HG02588 (cell line): ENCODE data around the gene SLC26A5.
"Not testable (repeated sequence)": the region's sequence is repeated elsewhere in the genome, so short reads cannot be mapped to it uniquely, and the experiment has no call there.

Source experiments
- ATAC-seq: cut with Tn5 transposase; IDR thresholded peaks from one replicate; pipeline ENCODE4 v1.9.1; 2021; ENCODE audit warnings: mild to moderate bottlenecking, moderate library complexity; ENCODE audit not compliant: unreplicated experiment

SLC26A5 gene

DNA sequence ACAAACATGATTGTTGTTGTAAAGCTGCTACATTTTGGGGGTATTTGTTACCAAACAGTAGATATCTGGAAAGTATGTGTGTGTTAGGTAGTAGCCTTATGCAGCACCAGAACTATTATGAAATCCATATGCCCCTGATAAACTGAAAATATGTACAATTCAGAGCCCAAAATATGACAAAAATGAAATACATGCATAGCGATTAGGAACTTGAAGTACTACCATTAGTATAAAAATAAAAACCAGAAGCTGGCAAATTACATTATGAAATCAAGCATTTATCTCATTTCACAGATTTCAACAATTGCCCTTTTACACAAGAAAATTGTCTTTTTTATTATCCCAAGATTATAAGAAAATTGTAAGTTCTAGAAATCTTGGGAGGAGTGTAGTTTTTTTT lies 33.9 kb downstream of the SLC26A5 start:
- no peak for ATAC-seq

DNA sequence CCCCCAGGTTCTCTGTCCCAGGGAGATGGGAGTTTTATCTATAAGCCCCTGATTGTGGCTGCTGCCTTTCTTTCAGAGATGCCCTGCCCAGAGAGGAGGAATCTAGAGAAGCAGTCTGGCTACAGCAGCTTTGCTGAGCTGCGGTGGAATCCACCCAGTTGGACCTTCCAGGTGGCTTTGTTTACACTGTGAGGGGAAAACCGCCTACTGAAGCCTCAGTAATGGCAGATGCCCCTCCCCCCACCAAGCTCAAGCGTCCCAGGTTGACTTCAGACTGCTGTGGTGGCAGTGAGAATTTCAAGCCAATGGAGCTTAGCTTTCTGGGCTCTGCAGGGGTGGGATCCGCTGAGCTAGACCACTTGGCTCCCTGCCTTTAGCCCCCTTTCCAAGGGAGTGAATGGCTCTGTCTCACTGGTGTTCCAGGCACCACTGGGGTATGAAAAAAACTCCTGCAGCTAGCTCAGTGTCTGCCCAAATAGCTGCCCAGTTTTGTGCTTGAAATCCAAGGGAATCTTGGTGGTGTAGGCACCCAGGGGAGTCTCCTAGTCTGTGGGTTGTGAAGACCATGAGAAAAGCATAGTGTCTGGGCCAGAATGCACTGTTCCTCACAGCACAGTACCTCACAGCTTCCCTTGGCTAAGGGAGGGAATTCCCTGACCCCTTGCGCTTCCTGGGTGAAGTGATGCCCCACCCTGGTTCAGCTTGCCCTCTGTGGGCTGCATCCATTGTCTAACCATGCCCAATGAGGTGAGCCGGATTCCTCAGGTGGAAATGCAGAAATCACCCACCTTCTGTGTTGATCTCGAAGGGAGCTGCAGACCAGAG lies 40.0 kb downstream of the SLC26A5 start:
- ATAC-seq, result not testable (repeated sequence)

DNA sequence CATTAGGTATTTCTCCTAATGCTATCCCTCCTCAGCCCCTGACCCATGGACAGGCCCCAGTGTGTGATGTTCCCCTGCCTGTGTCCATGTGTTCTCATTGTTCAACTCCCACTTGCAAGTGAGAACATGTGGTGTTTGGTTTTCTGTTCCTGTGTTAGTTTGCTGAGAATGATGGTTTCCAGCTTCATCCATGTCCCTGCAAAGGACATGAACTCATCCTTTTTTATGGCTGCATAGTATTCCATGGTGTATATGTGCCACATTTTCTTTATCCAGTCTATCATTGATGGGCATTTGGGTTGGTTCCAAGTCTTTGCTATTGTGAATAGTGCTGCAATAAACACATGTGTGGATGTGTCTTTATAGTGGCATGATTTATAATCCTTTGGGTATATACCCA lies 46.3 kb downstream of the SLC26A5 start:
- not testable (repeated sequence) for ATAC-seq

DNA sequence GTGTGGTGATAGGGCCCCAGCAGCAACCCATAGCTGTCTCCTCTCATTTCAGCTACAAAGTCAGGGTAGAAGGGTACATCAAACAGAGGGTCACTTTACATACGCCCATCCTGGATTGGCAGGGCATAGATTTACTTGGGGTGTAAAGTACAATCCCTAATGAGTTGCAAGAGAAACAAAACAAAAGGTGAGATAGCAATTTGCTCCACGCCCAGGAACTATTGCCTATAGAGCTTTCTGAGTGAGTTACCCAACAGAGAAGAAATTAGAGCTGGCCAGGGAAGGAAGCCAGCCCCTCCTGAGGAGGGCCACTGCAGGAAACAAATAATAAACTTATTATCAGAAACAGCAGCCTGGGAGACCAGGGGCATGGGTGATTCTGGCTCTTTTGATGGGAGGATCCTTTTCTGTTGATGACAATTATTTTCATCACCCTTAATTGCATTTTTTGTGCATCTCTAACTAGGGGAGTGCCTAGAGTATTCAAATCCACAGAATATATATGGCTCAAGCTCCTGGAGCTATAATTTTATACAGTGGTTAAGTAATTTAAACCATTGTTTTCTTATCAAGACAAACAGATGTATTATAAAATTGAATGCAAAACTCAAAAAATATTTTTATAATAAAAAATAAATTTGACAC lies 47.4 kb downstream of the SLC26A5 start:
- no peak for ATAC-seq

DNA sequence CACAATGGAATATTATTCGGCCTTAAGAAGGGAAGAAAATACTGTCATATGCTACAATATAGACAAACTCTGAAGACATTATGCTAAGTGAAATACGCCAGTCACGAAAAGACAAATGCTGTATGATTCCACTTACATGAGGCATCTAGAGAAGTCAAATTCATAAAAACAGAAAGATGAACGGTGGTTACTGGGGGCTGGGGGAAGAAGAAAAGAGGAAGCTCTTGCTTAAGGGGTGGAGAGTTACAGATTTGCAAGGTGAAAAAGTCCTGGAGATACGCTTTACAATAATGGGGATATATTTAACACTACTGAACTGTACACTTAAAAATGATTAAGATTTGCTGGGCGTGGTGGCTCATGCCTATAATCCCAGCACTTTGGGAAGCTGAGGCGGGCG lies 49.5 kb downstream of the SLC26A5 start:
- ATAC-seq, result no peak

DNA sequence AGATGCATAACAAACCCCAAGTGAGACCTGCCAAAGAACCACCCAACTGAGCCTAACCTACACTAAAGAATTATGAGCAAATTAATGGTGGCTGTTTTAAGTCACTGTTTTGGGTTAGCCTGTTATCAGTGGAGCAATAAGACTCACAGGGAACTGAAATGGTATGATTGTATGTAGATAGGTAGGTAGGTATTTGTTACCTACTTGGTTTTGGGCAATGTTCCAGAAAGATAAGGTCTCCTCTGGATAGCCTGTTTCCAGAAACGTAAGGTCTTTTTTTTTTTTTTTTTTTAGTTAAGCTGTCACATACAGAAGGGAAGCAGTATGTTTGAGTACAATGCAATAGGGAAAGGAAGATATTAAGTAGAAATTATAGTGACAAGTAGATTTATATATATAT lies 50.9 kb downstream of the SLC26A5 start:
- ATAC-seq, result no peak

DNA sequence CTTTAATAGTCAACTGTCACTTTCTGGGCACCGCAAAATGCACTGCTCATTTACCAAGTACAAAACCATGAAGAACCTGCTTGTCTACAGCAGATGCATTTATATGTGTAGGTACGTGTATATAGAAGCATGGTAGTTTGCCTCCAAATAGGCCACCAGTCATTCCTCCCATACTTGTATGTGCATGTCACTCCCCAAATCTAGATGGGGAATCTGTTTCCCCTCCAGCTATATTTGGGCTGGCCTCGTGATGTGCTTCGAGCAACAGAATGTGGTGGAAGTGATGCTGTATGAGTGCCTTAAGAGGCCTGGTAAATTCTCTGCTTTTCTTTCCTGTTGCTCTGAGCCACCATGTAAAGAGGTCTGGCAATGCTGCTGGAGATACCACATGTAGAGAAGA lies 51.4 kb downstream of the SLC26A5 start:
- no peak for ATAC-seq

DNA sequence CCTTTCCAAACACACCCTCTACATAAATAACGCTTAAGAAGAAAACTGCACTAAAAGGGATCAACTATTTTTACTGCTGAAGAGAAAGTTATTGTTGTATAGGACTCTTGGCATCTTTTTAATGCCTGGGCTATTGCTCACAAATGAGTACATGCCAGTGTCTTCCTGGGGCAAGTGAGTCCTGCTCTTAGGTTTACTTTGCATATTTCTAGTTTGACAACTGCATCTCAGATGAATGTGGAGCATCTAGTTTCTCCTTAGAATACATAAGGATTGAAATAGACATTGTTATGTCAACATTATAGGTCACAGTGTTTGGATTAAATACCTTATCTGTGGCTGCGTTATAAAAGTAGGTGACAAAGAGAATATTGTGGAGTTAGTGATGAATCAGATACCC lies 54.0 kb downstream of the SLC26A5 start:
- ATAC-seq, result no peak

DNA sequence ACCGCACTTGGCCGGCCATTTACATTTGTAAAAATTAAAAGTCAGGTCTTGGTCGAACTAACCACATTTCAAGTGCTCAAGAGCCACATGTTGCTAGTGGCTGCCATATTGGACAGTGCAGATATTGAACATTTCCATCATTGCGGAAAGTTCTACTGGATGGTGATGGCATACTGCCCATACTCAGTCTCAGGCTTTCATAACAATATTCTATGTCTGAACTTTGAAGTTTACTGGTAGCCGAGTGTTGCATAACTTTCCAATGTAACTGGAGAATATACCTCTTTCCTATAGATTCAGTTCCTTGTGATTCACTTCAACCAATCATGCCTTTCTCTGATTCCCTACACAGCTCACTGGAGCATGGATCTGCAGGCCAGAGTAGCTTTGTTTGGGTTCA lies 54.9 kb downstream of the SLC26A5 start:
- ATAC-seq, result no peak

DNA sequence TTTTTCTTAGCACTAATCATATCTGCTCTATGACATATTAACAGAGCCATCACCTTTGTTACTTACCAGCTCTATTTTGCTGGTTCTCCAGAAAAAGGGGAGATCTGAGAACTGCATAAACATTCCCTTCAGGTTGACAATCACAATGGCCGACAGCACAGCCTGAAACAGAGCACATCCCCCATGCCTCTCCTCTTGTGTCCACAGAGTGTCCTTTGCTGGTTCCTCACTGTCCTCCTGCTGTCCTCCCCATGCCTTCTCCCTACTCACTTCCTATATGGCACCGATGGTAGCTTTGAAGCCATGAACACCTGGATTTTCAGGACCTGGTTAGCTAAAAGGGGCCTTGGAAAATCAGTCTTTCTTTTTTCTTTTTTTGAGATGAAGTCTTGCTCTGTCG lies 56.7 kb downstream of the SLC26A5 start:
- ATAC-seq, result no peak

DNA sequence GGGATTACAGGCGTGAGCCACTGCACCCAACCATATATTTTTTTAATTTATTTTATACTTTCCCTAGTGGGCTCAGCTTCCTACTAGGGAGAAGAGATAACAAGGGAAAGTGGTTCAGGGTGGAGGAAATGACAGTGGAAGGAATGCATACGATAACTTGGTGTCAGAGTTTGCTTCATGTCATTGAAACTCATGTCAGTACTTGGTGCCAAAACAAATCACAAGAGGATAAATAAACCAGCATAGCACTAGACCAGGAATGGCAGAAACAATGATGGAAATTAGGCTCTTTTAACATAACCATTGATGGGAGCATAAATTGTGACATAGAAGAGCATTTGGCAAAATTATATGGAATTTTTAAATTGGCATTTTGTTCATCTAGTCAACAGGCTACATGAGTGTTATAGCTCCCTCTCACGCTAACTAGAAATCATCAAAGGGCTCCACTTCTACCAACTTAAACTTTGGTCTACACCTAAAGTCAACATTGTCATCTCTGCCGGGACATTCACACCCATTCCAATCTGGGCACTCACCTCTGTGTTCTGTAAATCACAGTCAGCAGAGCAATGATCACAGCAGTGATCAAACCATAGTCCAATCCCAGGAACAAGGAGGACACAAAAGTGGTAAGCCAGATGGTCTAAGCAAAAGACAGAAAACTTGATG lies 57.4 kb downstream of the SLC26A5 start:
- ATAC-seq, result no peak

DNA sequence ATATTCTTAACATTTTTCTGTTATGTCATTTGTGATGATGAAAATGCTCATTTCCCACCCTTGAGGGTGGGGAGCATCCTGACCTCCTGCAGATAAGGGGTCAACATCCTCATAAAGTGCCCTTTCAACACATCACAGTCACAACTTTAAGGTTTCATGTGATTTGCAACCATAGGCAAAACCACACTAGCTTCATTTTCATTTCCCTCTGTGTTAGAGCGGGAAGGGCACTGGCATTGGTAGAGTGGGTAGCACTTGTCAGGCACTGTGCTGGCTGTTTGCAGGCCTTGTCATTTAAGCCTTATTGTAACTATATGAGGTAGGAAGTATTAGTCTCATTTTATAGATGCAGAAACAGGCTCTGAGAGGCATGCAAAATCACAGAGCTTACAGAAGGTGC lies 58.8 kb downstream of the SLC26A5 start:
- no peak for ATAC-seq

DNA sequence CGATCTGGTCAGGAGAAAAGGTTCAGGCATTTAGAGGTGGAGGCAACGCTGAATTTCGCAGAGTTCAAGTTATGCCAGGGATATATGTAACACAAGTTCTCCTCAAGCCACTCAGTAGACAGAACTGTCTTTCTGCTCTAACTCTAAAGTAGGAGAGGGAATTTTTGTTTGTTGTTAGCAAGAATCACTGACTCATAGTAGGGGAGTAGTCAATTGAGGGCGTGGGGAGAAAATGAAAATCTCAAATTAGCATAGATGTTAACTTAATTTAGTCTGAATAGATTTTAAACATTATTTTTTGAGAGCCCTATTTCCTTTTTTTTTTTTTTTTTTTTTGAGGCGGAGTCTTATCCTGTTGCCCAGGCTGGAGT lies 64.0 kb downstream of the SLC26A5 start:
- no peak for ATAC-seq

DNA sequence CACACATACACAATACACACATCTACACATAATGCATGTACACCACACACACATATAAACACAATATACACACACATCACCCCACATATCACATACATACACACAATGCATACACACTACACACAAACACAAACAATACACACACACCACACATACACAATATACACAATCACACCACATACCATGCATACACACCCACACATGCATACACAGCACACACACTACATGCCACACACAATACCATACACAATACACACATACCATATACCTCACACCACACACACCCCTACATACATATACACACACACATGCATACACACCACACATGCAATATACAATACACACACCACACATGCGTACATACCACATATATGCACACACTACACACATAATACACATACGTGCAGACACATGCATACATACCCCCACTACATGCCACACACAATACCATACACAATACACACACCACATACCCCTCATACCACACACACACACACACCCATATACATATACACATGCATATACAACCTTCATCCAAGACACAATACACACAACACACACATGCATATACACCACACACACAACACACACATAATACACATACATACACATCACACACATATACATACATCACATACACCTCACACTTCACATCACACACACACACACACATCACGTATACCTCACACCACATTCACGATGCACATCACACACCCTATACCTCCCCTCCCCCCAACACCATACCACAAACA lies 64.6 kb downstream of the SLC26A5 start:
- ATAC-seq, result no peak

DNA sequence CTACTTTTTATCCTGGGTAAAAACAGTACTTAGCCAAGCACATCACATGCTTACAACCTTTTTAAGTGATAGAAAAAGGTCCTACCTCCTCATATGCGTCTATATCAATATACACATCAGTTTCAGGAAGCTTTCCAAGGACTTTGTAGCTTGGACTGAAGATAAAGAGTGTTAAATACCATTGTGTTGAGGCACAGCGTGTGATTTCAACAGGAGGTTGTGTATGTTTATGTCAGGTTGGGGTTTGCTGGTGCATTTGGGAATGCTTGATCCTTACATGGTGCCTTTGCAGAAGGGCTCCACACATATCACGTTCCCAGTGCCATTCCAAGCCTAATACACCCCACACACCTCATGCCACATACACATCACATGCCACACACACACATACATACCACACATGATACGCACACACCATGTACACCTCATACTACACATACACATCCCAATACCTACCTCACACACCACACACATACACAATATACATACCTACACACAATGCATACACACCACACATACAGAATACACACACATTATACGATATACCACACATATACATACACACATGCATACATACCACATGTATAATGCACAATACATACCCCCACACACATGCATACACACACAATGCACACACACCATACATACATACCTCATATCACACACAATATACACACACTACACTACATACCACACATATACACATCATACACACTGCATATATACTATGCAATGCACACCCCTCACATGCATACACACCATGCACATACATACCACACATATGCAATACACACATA lies 65.4 kb downstream of the SLC26A5 start:
- no peak for ATAC-seq

DNA sequence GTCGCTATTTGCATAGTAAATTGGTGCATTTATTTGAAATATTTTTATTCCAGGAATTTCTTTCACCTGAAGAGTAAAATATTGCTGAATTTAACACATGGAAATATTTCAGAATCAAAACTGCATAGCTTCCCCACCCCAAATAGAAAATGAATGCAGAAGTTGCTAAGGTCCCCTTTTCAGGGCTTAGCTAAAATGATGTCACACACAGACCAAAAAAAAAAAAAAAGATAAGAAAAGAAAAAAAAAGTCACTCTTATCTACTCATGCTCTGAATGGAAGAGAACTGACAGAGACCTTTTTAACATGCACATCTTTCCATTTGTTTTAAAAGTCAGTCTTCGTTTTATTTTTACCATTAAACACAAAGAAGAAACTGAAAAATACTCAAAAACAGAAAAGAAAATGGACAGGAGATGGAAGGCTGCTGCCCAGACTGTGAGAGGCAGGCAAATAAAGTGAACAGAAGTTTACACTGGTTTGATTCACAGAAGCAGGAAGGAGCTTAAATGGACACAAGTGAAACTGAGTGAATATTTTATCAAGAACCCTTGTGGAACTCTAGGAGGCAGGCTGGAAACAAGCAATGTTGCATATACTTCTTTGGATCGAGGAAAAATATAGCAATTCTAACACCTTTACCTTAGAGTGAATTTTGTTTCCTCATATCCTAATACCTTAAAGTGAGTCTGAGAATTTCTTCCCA lies 66.6 kb downstream of the SLC26A5 start:
- no peak for ATAC-seq

DNA sequence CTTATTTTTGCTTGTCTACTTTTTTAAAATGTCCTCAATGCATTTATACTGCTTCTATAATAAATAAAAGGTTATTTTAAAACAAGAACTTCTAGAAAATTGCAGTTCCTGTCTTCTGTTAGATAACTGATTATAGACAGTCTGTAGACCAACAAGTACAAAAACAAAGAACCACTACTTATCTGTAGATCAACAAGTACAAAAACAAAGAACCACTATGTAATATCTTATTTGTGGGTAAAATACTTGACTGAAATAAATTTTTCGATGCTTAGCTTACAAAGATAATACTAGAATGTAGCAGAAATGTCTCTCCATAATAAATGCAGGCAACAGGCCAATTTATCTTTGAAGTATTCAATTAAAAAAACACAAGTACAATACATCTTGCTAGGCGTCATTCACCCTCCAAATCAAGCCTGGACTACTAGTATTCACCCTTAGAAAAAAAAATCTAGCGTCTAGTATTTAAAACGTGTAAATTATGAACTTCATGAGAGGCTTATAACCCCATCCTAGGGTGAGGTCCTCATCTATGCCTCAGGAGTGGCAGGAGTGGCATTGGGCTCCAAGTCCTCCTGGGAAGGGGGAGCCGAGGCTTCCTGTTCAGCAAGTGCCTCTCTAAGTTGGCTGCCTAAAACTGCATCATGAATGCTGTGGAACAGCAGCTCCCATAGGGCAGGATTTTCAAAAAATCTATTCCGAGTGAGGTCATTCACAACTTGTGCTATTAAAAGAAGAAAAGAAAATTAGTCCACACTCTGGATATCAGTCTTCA lies 72.0 kb downstream of the SLC26A5 start:
- no peak for ATAC-seq

DNA sequence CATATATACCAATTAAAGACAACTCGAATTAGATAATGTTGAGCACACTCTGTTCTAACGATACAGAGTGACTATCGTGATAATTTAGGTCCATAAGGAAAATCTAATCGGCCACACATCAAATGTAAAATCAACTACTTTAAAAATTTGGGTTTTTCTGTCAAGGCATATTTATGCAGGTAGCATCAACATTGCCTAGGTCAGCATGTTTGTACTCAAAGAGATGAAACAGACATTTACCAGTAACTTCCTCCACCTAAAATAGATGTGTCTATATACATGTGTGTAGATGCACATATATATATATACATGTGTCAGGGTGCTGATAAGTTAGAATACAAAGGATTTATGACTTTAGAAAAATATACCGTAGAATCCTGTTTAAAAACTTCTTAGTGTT lies 76.6 kb downstream of the SLC26A5 start:
- ATAC-seq, result no peak

DNA sequence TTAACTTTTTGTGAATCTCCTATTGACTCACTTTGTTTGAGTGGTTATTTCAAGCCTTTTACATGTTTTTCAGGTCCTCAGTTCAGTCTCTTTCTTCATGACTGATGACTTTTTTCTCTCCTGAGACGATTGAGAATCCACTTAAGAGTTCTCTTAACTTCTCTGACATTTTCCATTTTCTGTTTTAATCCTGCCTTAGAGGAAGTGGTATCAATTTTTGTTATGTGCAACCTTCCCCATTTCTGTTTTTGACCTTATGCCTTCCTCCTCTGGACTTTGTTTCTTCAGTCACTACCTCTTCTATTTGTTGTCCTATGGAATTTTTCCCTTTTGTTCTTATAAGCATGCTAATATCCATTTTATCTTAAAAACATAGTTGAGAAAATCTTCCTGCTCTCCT lies 96.2 kb downstream of the SLC26A5 start:
- no peak for ATAC-seq
